Activated T-cell treated with anti-CD3 and anti-CD28 coated beads, Interleukin-2, amount 50 U/mL, for 72 hours (primary cell): Measurements from ENCODE around the gene SCLY. TPM values are rescaled to one million over a fixed set of nuclear protein-coding genes. Genes with fewer than 3 reads are reported as not detected.
A peak's percentile ranks its signal among the peaks of the same experiment; 100 is the strongest.

Experiments used
- ATAC-seq, 2 donors: fragments of 150-1000 bp; cut with Tn5 transposase; replicated peaks in 1 of 2; 2 replicates each; pipeline ENCODE4 v1.10.0; 2021; ENCODE audit warnings: moderate library complexity in 2 of 2, mild to moderate bottlenecking in 1 of 2
- DNase-seq, 2 donors: peaks; one replicate each; pipeline ENCODE4 v3.0.0; 2021 to 2022; ENCODE audit warnings: mixed read lengths in 1 of 2
- H3K27ac Mint-ChIP-seq: one replicate; pipeline ENCODE4 v1.8.0; 2022; ENCODE audit warnings: mild to moderate bottlenecking, moderate library complexity, mixed read lengths
- H3K27me3 Mint-ChIP-seq: one replicate; pipeline ENCODE4 v1.8.0; 2022; ENCODE audit warnings: low read depth, mixed read lengths
- H3K36me3 Mint-ChIP-seq, 2 donors: one replicate each; pipeline ENCODE4 v1.8.0; 2022; ENCODE audit warnings: mixed read lengths in 2 of 2, mild to moderate bottlenecking in 1 of 2; ENCODE audit not compliant: insufficient read depth in 2 of 2
- H3K4me1 Mint-ChIP-seq: one replicate; pipeline ENCODE4 v1.8.0; 2022; ENCODE audit warnings: low read depth, mixed read lengths
- H3K4me3 Mint-ChIP-seq, 2 donors: one replicate each; pipeline ENCODE4 v1.8.0; 2022; ENCODE audit warnings: mild to moderate bottlenecking in 2 of 2, mixed read lengths in 2 of 2, moderate library complexity in 2 of 2
- H3K9me3 Mint-ChIP-seq, 2 donors: one replicate each; pipeline ENCODE4 v1.8.0; 2022; ENCODE audit warnings: mixed read lengths in 2 of 2
- total RNA-seq, 2 donors: library from RNA; stranded (reverse); gene quantifications; one replicate each; pipeline ENCODE4 v1.2.3, GENCODE V29; 2022

The SCLY gene
- total RNA-seq, 2 donors from 2014 or later = 36.3 to 38.2 TPM

DNA sequence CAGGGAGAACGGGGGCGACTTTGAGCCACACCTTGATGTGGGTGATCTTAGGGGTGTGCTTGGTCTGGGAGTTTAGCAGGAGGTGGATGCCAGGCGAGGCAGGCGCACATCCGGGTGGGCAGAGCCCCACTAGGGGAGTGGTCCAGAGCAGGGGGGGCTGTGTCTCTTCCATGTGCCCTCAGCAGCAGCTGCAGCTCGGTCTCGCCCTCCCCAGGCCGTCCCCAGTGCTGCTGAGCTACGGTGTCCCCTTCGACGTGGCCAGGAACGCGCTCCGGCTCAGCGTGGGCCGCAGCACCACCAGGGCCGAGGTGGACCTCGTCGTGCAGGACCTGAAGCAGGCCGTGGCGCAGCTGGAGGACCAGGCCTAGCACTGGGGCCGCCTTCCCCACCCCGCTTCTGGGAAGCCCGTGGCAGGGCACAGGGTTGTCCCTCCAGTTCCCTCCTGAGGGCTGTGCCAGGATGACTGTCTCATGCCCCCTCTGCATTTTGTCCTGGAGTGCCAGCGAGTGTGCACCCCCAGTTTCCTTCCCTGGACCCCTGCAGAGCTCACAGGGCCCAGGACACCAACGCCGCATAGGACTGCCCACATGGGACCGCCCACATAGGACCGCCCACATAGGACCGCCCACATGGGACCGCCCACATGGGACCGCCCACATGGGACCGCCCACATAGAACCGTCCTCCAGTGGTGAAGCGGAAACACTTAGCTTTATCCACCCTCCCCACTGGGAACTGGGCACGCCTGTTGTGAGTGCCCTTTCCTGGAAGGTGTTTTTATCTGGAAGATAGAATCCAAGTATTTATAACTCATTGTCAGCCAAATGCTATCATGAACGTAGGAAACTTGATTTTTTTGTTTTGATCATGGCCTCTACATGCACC lies 37.4 kb downstream of the SCLY start:
- Mint-ChIP-seq H3K4me3 (no peak overlapping the region), H3K4me1 (peaks cover 5% of the 10 kb centered on the region), H3K36me3 (peaks cover 0 to 4% of the 10 kb centered on the region in 2 donors), H3K9me3 (no peaks in the 10 kb centered on the region), H3K27ac (peak overlapping the region; percentile 65), H3K27me3 (no peaks in the 10 kb centered on the region)
- DNase-seq (peak; percentile 32 to 43), ATAC-seq (peak; percentile 26 to 67)

DNA sequence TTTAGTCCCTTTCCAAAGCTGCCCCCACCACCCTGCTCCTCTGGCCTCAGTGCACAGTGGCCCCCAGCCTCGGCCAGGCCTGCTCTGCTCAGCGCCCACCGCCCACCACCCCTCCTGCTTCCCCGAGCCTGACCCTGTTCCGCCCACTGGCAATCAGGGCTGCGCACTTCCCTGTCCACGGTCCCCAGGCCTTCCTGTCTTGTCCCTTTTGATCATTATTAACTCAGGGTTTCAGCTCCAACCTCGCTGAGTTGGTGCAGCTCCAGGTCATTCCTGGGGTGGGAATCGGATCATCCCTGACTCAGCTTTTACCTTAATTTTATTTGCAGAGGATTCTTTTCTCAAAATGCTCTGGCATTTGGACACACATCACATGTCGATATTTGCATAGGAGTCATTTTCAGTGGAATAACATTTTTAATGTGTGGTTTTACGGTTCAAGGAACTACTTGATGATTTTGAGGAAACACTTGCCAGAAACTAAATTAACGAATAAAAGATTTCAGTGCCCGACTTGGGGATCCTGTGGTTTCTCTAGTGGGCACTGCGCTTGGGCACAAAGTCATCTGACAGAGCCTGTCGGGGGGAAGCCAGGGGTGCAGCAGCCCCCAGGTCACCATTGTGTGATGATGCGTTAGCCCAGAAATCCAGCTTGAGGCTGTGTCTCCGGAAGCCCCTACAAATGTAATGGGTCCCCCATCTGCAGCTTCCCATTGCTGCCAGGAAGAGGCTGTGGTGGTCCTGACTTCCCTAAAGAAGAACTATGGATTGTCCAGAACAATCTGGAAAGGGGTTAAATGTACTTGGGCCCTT lies 38.3 kb downstream of the SCLY start:
- ATAC-seq (peak; percentile 17 to 30), DNase-seq (no peak)
- Mint-ChIP-seq H3K4me1 (peaks cover 5% of the 10 kb centered on the region), H3K4me3 (no peak overlapping the region), H3K27ac (peak overlapping the region; percentile 16), H3K9me3 (no peaks in the 10 kb centered on the region), H3K36me3 (peaks cover 0 to 4% of the 10 kb centered on the region in 2 donors), H3K27me3 (no peaks in the 10 kb centered on the region)

GRCh38 chr2:238099714-238100048 lies 38.9 kb downstream of the SCLY start:
- H3K27ac Mint-ChIP-seq = no peak overlapping the region
- DNase-seq = no peak
- peaks cover 0 to 4% of the 10 kb centered on the region in 2 donors for H3K36me3 Mint-ChIP-seq
- H3K9me3 Mint-ChIP-seq = no peaks in the 10 kb centered on the region
- peaks cover 5% of the 10 kb centered on the region for H3K4me1 Mint-ChIP-seq
- no peak for ATAC-seq
- H3K4me3 Mint-ChIP-seq = no peak overlapping the region
- H3K27me3 Mint-ChIP-seq = no peaks in the 10 kb centered on the region

- Mint-ChIP-seq H3K27me3 (no peaks in the 10 kb centered on the region), H3K4me1 (peaks cover 5% of the 10 kb centered on the region), H3K4me3 (no peak within 1 kb of the TSS), H3K27ac (peak within 1 kb of the TSS; percentile 16), H3K36me3 (peaks cover 0 to 4% of the 10 kb centered on the region in 2 donors), H3K9me3 (no peaks in the 10 kb centered on the region)
- ATAC-seq (peak in 1 of 2 donors; percentile 11), DNase-seq (no peak)
Observed at GRCh38 chr2:238100049-238100820, 39.4 kb downstream of the SCLY start, which contains the start of gene ESPNL. Gene ESPNL (plus strand): TSS chr2:238100340. CDS start chr2:238100420, 80 bp downstream.

GRCh38 chr2:238100821-238101771 lies 40.3 kb downstream of the SCLY start:
- no peak for ATAC-seq
- H3K27ac Mint-ChIP-seq = no peak overlapping the region
- no peak overlapping the region for H3K4me3 Mint-ChIP-seq
- no peaks in the 10 kb centered on the region for H3K9me3 Mint-ChIP-seq
- H3K27me3 Mint-ChIP-seq = no peaks in the 10 kb centered on the region
- peaks cover 5% of the 10 kb centered on the region for H3K4me1 Mint-ChIP-seq
- H3K36me3 Mint-ChIP-seq = peaks cover 0 to 4% of the 10 kb centered on the region in 2 donors
- no peak for DNase-seq

DNA sequence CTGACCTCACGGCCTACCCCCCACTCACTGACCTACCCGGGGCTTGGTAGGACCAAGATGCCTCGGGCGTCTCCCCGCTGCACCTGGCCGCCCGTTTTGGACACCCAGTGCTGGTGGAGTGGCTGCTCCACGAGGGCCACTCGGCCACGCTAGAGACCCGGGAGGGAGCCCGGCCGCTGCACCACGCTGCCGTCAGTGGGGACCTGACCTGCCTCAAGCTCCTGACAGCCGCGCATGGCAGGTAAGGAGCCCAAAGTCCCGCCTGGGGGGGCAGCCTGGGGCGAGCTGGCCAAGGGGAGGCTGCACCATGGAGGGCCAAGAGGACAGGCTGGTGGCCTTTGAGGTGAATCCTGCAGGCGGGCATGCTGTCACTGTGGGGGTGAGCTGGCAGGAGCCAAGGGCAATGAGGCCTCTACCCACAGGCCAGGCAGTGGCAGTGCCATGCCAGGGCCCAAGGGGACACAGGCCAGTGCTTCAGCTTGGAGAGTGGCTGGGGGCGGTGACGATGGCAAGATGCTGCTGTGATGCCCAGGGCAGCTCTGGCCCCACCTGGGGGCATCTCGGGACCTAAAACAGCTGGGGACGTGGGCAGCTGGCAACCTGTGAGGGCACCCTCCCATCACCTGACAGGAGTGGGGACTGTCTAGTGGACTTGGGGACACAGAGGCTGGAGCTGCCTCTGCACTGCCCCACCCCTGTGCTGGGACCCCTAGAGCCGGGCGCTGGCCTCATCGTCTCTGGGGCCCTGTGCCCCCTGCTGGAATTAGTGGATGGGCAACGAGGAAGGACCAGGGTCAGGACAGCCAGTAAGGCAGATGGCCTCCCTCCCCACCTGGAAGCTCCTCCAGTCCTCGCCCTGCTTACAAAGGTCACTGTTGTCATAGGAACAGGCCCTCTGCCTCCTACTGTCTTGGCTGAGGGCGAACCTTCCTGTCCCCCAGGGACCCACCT lies 41.4 kb downstream of the SCLY start:
- Mint-ChIP-seq H3K36me3 (peaks cover 0 to 4% of the 10 kb centered on the region in 2 donors), H3K27me3 (no peaks in the 10 kb centered on the region), H3K9me3 (no peaks in the 10 kb centered on the region), H3K4me1 (peaks cover 5% of the 10 kb centered on the region), H3K4me3 (no peak overlapping the region), H3K27ac (no peak overlapping the region)
- DNase-seq (no peak), ATAC-seq (no peak)

DNA sequence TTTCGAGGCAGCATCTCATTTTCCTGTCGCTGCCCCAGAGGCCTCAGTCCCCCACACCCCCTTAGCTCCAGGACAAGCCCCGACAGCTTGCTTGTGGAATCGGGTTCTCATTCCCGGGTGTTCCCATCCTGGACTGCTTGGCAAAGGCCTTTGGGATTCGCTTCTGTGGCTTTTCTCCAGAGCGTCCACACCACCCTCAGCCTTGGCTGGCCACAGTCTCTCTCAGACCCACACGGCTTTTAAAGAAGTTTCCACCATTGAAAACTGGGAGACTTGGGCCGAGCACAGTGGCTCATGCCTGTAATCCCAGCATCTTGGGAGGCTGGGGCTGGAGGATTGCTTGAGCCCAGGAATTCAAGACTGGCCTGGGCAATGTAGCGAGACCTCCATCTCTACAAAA lies 42.1 kb downstream of the SCLY start:
- H3K27ac Mint-ChIP-seq = no peak overlapping the region
- no peak for ATAC-seq
- no peak overlapping the region for H3K4me3 Mint-ChIP-seq
- peaks cover 0 to 2% of the 10 kb centered on the region in 2 donors for H3K36me3 Mint-ChIP-seq
- H3K9me3 Mint-ChIP-seq = no peaks in the 10 kb centered on the region
- H3K4me1 Mint-ChIP-seq = peaks cover under 1% of the 10 kb centered on the region
- DNase-seq = no peak
- H3K27me3 Mint-ChIP-seq = no peaks in the 10 kb centered on the region

DNA sequence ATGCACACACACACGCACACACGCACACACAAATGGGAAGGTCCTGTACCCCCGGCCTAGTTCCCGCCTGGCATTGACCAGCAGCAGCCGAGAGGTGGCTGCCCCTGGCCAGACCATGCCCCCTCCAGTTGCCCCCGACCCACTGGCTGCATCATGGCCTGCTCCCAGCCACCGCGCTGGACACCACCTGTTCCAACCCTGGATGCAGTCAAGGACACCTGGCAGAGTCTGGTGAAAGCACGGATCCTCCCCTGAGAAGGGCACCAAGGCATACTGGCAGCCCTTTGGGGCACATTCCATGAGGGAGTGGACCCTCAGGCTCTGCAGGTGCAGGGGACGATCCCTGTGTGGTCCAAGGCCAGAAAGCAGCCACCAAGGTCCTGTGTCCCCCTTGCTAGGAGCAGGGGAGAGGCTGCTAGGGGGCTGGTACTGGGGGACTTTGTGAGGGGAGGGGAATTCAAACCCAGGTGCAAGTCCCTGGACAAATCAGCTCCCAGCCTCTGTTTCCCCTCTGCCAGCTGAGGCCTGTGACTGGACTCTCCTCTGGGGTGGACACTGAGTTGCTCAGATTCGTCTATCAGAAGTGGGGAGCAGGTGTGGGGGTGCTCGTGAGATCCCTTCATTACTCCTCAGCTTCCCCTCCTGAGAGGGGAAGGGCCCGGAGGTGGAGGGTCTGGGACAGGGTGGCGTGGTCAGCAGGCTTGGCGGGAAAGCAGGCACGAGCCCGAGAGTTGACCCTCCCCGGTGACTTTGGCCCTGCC lies 42.8 kb downstream of the SCLY start:
- ATAC-seq (no peak), DNase-seq (no peak)
- H3K4me1 Mint-ChIP-seq = no peaks in the 10 kb centered on the region
- no peaks in the 10 kb centered on the region for H3K27me3 Mint-ChIP-seq
- H3K9me3 Mint-ChIP-seq = no peaks in the 10 kb centered on the region
- no peak overlapping the region for H3K4me3 Mint-ChIP-seq
- H3K36me3 Mint-ChIP-seq = peaks cover 0 to 2% of the 10 kb centered on the region in 2 donors
- H3K27ac Mint-ChIP-seq = no peak overlapping the region

DNA sequence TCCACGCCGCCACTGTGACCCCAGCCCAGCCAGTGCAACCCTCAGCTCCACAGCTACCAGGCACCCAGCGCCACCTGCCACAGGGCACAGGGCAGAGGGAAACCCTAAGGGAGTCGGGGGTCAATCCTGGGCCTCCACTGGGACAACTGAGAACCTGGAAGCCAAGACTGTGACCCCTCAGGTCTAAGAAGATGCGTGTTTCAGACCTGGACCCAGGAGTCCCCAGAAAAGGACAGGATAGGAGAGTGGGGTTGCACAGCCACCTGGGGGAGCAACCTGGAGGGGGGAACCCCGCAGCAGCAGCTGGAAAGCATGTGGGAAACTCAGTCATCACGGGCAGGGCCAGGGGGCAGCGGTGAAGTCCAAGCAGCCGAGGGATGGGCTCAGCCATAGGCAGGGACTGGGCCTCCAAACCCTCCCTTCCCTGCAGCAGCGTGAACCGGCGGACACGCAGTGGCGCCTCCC lies 43.5 kb downstream of the SCLY start:
- H3K27me3 Mint-ChIP-seq = no peaks in the 10 kb centered on the region
- H3K4me1 Mint-ChIP-seq = no peaks in the 10 kb centered on the region
- no peak overlapping the region for H3K4me3 Mint-ChIP-seq
- ATAC-seq = no peak
- no peak for DNase-seq
- H3K36me3 Mint-ChIP-seq = no peaks in the 10 kb centered on the region
- no peaks in the 10 kb centered on the region for H3K9me3 Mint-ChIP-seq
- no peak overlapping the region for H3K27ac Mint-ChIP-seq

DNA sequence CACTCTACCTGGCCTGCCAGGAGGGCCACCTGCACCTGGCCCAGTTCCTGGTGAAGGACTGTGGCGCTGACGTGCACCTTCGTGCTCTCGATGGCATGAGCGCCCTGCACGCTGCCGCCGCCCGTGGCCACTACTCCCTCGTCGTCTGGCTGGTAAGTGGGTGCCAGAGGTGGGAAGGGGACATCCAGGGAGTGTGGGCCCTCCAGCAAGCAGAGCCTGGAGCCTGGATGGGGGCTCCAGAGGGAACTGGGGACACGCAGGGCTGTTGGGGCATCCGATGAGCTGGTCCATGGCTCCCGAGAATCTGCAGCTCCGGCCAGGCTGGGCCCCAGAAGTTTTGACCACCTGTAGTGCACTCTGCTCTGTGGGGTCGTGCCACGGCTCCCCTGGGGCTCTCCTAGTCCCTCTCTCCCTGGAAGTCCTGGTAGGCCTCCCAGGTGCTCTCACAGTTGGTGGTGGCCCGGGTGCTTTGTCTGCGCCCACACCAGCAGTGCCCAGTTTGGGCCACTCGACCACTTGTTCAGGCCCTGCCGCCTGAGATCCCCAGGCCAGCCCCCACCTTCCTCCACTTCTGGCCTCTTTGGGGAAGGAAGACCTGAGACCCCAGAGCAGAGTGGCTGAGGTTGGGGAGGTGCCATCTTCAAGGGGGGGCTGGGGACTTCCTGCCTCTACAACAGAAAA lies 44.0 kb downstream of the SCLY start:
- no peak overlapping the region for H3K4me3 Mint-ChIP-seq
- no peaks in the 10 kb centered on the region for H3K9me3 Mint-ChIP-seq
- DNase-seq = no peak
- H3K36me3 Mint-ChIP-seq = no peaks in the 10 kb centered on the region
- no peaks in the 10 kb centered on the region for H3K27me3 Mint-ChIP-seq
- H3K27ac Mint-ChIP-seq = no peak overlapping the region
- no peaks in the 10 kb centered on the region for H3K4me1 Mint-ChIP-seq
- no peak for ATAC-seq
